HTERT RPE-1 (cell line): ENCODE results near the gene SLC27A2.

Experiments used
- in situ Hi-C: fragments of 300-500 bp; cut with MboI; formaldehyde crosslinking; loops from 4 replicates; pipeline ENCODE4 v1.14.3; 2020; ENCODE audit warnings: low sequenced_read_pairs

Gene SLC27A2

GRCh38 chr15:50190166-50190570 lies 8.2 kb downstream of the SLC27A2 start:
- in situ Hi-C loops, result no loop called here

GRCh38 chr15:50190723-50191122 lies 8.7 kb downstream of the SLC27A2 start:
- in situ Hi-C loops, result no loop called here

- in situ Hi-C loops, result no loop called here
Measured at GRCh38 chr15:50192164-50192563, 10.2 kb downstream of the SLC27A2 start.

- in situ Hi-C loops, result no loop called here
Measured at GRCh38 chr15:50192926-50193620, 11.1 kb downstream of the SLC27A2 start.

- in situ Hi-C loops, result no loop called here
Measured at GRCh38 chr15:50202003-50202402, 20.0 kb downstream of the SLC27A2 start.

- in situ Hi-C loops, result no loop called here
Measured at GRCh38 chr15:50206020-50206419, 24.0 kb downstream of the SLC27A2 start.

- in situ Hi-C loops, result no loop called here
Measured at GRCh38 chr15:50209809-50210208, 27.8 kb downstream of the SLC27A2 start.

- in situ Hi-C loops, result no loop called here
Measured at GRCh38 chr15:50210462-50211157, 28.6 kb downstream of the SLC27A2 start.

GRCh38 chr15:50218291-50218690 lies 36.3 kb downstream of the SLC27A2 start:
- in situ Hi-C loops, result no loop called here

- in situ Hi-C loops, result no loop called here
Measured at GRCh38 chr15:50218691-50219090, 36.7 kb downstream of the SLC27A2 start.

- in situ Hi-C loops, result no loop called here
Measured at GRCh38 chr15:50219820-50220219, 37.8 kb downstream of the SLC27A2 start.

- in situ Hi-C loops, result no loop called here
Measured at GRCh38 chr15:50222181-50222580, 40.2 kb downstream of the SLC27A2 start.

- in situ Hi-C loops, result no loop called here
Measured at GRCh38 chr15:50224606-50225005, 42.6 kb downstream of the SLC27A2 start.

- in situ Hi-C loops, result no loop called here
Measured at GRCh38 chr15:50225057-50225456, 43.1 kb downstream of the SLC27A2 start.

- in situ Hi-C loops, result no loop called here
Measured at GRCh38 chr15:50225938-50226337, 43.9 kb downstream of the SLC27A2 start.

- in situ Hi-C loops, result no loop called here
Measured at GRCh38 chr15:50227076-50227475, 45.1 kb downstream of the SLC27A2 start.

- in situ Hi-C loops, result no loop called here
Measured at GRCh38 chr15:50228866-50229265, 46.9 kb downstream of the SLC27A2 start.

- in situ Hi-C loops, result no loop called here
Measured at GRCh38 chr15:50229336-50229735, 47.3 kb downstream of the SLC27A2 start.

GRCh38 chr15:50231761-50232160 lies 49.8 kb downstream of the SLC27A2 start:
- in situ Hi-C loops, result no loop called here

- in situ Hi-C loops, result no loop called here
Measured at GRCh38 chr15:50232791-50233190, 50.8 kb downstream of the SLC27A2 start.

GRCh38 chr15:50233192-50233736 lies 51.3 kb downstream of the SLC27A2 start:
- in situ Hi-C loops, result no loop called here

GRCh38 chr15:50234764-50235163 lies 52.8 kb downstream of the SLC27A2 start:
- in situ Hi-C loops, result no loop called here
